HG02571 (cell line): ENCODE results near the gene BMPR1B.

Experiments used
- ATAC-seq: cut with Tn5 transposase; IDR thresholded peaks from one replicate; pipeline ENCODE4 v1.9.1; 2021; ENCODE audit warnings: mild to moderate bottlenecking, moderate library complexity; ENCODE audit not compliant: unreplicated experiment

BMPR1B gene

GRCh38 chr4:95080969-95081368, 323.2 kb downstream of the BMPR1B start:
- no peak for ATAC-seq

GRCh38 chr4:95084584-95084983, 326.8 kb downstream of the BMPR1B start:
- no peak for ATAC-seq

GRCh38 chr4:95085124-95085833, 327.5 kb downstream of the BMPR1B start:
- no peak for ATAC-seq

- ATAC-seq: no peak
These were observed 328.8 kb downstream of the BMPR1B start for GRCh38 chr4:95086551-95086950.

GRCh38 chr4:95087657-95088455, 330.1 kb downstream of the BMPR1B start:
- ATAC-seq: no peak

- no peak for ATAC-seq
These were observed 333.5 kb downstream of the BMPR1B start for GRCh38 chr4:95091272-95091671.

- no peak for ATAC-seq
These were observed 335.0 kb downstream of the BMPR1B start for GRCh38 chr4:95092766-95093165.

GRCh38 chr4:95093460-95093859, 335.7 kb downstream of the BMPR1B start:
- ATAC-seq: no peak

GRCh38 chr4:95093936-95094929, 336.5 kb downstream of the BMPR1B start:
- ATAC-seq: no peak

GRCh38 chr4:95095348-95095974, 337.7 kb downstream of the BMPR1B start:
- ATAC-seq: no peak

- ATAC-seq: no peak
These were observed 344.5 kb downstream of the BMPR1B start for GRCh38 chr4:95102162-95102790.

GRCh38 chr4:95105112-95105511, 347.4 kb downstream of the BMPR1B start:
- no peak for ATAC-seq

GRCh38 chr4:95105983-95106382, 348.2 kb downstream of the BMPR1B start:
- ATAC-seq: no peak

GRCh38 chr4:95106408-95106928, 348.7 kb downstream of the BMPR1B start:
- no peak for ATAC-seq

GRCh38 chr4:95107004-95107403, 349.2 kb downstream of the BMPR1B start:
- ATAC-seq: no peak

GRCh38 chr4:95107635-95108034, 349.9 kb downstream of the BMPR1B start:
- no peak for ATAC-seq

GRCh38 chr4:95108883-95109421, 351.2 kb downstream of the BMPR1B start:
- ATAC-seq: no peak

- no peak for ATAC-seq
These were observed 356.8 kb downstream of the BMPR1B start for GRCh38 chr4:95114521-95114920.

GRCh38 chr4:95118497-95118896, 360.7 kb downstream of the BMPR1B start:
- ATAC-seq: no peak

- no peak for ATAC-seq
These were observed 362.7 kb downstream of the BMPR1B start for GRCh38 chr4:95120456-95120855.
